H9 (cell line): ENCODE results near the gene PTCHD1. TPM values are rescaled to one million over a fixed set of nuclear protein-coding genes. Genes with fewer than 3 reads are reported as not detected.

Experiments used
- DNase-seq: peaks from one replicate; pipeline ENCODE4 v3.0.0-alpha.2; 2017
- H2AFZ ChIP-seq: one replicate; pipeline ENCODE4 v1.6.1; 2013; ENCODE audit warnings: mild to moderate bottlenecking, low read length, control low read depth, moderate library complexity
- H2AK5ac ChIP-seq: 2 replicates; pipeline ENCODE4 v1.6.1; 2013; ENCODE audit warnings: low read length, control low read depth, mixed read lengths; ENCODE audit not compliant: insufficient read length
- H2BK120ac ChIP-seq: one replicate; pipeline ENCODE4 v1.6.1; 2013; ENCODE audit warnings: low read depth, mild to moderate bottlenecking, low read length, control low read depth, inconsistent platforms; ENCODE audit not compliant: poor library complexity, severe bottlenecking
- H2BK12ac ChIP-seq: 2 replicates; pipeline ENCODE4 v1.6.1; 2013; ENCODE audit warnings: low read length, control low read depth, mixed read lengths, low read depth; ENCODE audit not compliant: insufficient read length
- H2BK15ac ChIP-seq: 2 replicates; pipeline ENCODE4 v1.6.1; 2013; ENCODE audit warnings: low read depth, low read length, control low read depth
- H2BK20ac ChIP-seq: one replicate; pipeline ENCODE4 v1.6.1; 2013; ENCODE audit warnings: low read depth, mild to moderate bottlenecking, low read length, control low read depth, inconsistent platforms; ENCODE audit not compliant: poor library complexity, severe bottlenecking
- H2BK5ac ChIP-seq: 2 replicates; pipeline ENCODE4 v1.6.1; 2013; ENCODE audit warnings: low read length, control low read depth, mixed read lengths; ENCODE audit not compliant: insufficient read length
- H3K14ac ChIP-seq: 2 replicates; pipeline ENCODE4 v1.6.1; 2013; ENCODE audit warnings: low read length, control low read depth; ENCODE audit not compliant: insufficient read depth
- H3K18ac ChIP-seq: 2 replicates; pipeline ENCODE4 v1.6.1; 2013; ENCODE audit warnings: low read depth, mild to moderate bottlenecking, mixed read lengths, low read length, control low read depth; ENCODE audit not compliant: insufficient read length
- H3K23ac ChIP-seq: 2 replicates; pipeline ENCODE4 v1.6.1; 2013; ENCODE audit warnings: low read length, control low read depth, mixed read lengths, low read depth; ENCODE audit not compliant: insufficient read length
- H3K23me2 ChIP-seq: 2 replicates; pipeline ENCODE4 v1.6.1; 2013; ENCODE audit warnings: low read depth, mild to moderate bottlenecking, mixed read lengths, low read length, control low read depth; ENCODE audit not compliant: insufficient read length, poor library complexity, severe bottlenecking
- H3K27ac ChIP-seq: 2 replicates; pipeline ENCODE4 v1.5.1; 2013; ENCODE audit warnings: low read length, control low read depth, mixed read lengths, low read depth; ENCODE audit not compliant: insufficient read length
- H3K27me3 ChIP-seq: 2 replicates; pipeline ENCODE4 v1.6.1; 2013; ENCODE audit warnings: low read length, control low read depth, inconsistent platforms; ENCODE audit not compliant: insufficient read depth
- H3K4ac ChIP-seq: 2 replicates; pipeline ENCODE4 v1.6.1; 2013; ENCODE audit warnings: low read depth, mild to moderate bottlenecking, control low read depth, inconsistent platforms, low read length, moderate library complexity
- H3K4me1 ChIP-seq: 2 replicates; pipeline ENCODE4 v1.6.1; 2013; ENCODE audit warnings: low read length, control low read depth, inconsistent platforms; ENCODE audit not compliant: insufficient read depth
- H3K4me2 ChIP-seq: 2 replicates; pipeline ENCODE4 v1.6.1; 2013; ENCODE audit warnings: low read length, control low read depth, mixed read lengths; ENCODE audit not compliant: insufficient read length, insufficient read depth
- H3K56ac ChIP-seq: 2 replicates; pipeline ENCODE4 v1.6.1; 2013; ENCODE audit warnings: low read depth, mild to moderate bottlenecking, mixed read lengths, low read length, control low read depth; ENCODE audit not compliant: insufficient read length
- H3K79me1 ChIP-seq: 2 replicates; pipeline ENCODE4 v1.6.1; 2013; ENCODE audit warnings: low read depth, mild to moderate bottlenecking, moderate library complexity, low read length, control low read depth, inconsistent platforms; ENCODE audit not compliant: insufficient read depth, poor library complexity, severe bottlenecking
- H3K79me2 ChIP-seq: 2 replicates; pipeline ENCODE4 v1.6.1; 2013; ENCODE audit warnings: low read length, control low read depth, inconsistent platforms; ENCODE audit not compliant: insufficient read depth
- H3K9ac ChIP-seq: 2 replicates; pipeline ENCODE4 v1.6.1; 2013; ENCODE audit warnings: low read length, control low read depth, mixed read lengths; ENCODE audit not compliant: insufficient read length; ENCODE audit errors: extremely low read depth
- H3K9me3 ChIP-seq: one replicate; pipeline ENCODE4 v1.6.1; 2013; ENCODE audit warnings: low read depth, low read length, inconsistent platforms; ENCODE audit not compliant: control insufficient read depth
- H3T11ph ChIP-seq: one replicate; pipeline ENCODE4 v1.6.1; 2013; ENCODE audit warnings: mild to moderate bottlenecking, low read length, control low read depth, inconsistent platforms
- H4K20me1 ChIP-seq: one replicate; pipeline ENCODE4 v1.6.1; 2013; ENCODE audit not compliant: control insufficient read depth, insufficient read length, insufficient read depth
- H4K5ac ChIP-seq: 2 replicates; pipeline ENCODE4 v1.6.1; 2013; ENCODE audit warnings: low read depth, mild to moderate bottlenecking, mixed read lengths, low read length, control low read depth; ENCODE audit not compliant: insufficient read length
- H4K8ac ChIP-seq: replicated peaks from 2 replicates; pipeline ENCODE4 v1.6.1; 2013; ENCODE audit warnings: low read length, control low read depth, mixed read lengths, low read depth; ENCODE audit not compliant: insufficient read length
- H4K91ac ChIP-seq: 2 replicates; pipeline ENCODE4 v1.6.1; 2013; ENCODE audit warnings: low read depth, mild to moderate bottlenecking, moderate library complexity, mixed read lengths, low read length, control low read depth; ENCODE audit not compliant: insufficient read length
- H3K27ac Mint-ChIP-seq, 3 experiments: 2 replicates in 2 of 3; 3 replicates in 1 of 3; pipeline ENCODE4 v1.8.0; 2020 to 2021; ENCODE audit warnings: mixed read lengths in 3 of 3, mild to moderate bottlenecking in 1 of 3, moderate library complexity in 1 of 3
- H3K27me3 Mint-ChIP-seq: 2 replicates; pipeline ENCODE4 v1.8.0; 2021; ENCODE audit warnings: low read depth, mild to moderate bottlenecking, moderate library complexity, mixed read lengths
- H3K36me3 Mint-ChIP-seq, 3 experiments: 2 replicates in 2 of 3; 3 replicates in 1 of 3; pipeline ENCODE4 v1.8.0; 2020 to 2021; ENCODE audit warnings: low read depth in 3 of 3, mixed read lengths in 3 of 3; ENCODE audit not compliant: insufficient read depth in 1 of 3
- H3K4me1 Mint-ChIP-seq, 2 experiments: 2 replicates each; pipeline ENCODE4 v1.8.0; 2020; ENCODE audit warnings: mixed read lengths in 2 of 2
- H3K4me3 Mint-ChIP-seq, 2 experiments: 2 replicates in 1 of 2; 3 replicates in 1 of 2; pipeline ENCODE4 v1.8.0; 2020 to 2021; ENCODE audit warnings: mild to moderate bottlenecking in 2 of 2, mixed read lengths in 2 of 2, moderate library complexity in 1 of 2
- H3K9me3 Mint-ChIP-seq, 2 experiments: 2 replicates in 1 of 2; 3 replicates in 1 of 2; pipeline ENCODE4 v1.8.0; 2020; ENCODE audit warnings: mild to moderate bottlenecking in 2 of 2, mixed read lengths in 2 of 2, moderate library complexity in 1 of 2
- WGBS: extraction: QIAGEN DNeasy Blood & Tissue Kit; methylation state at CpG from one replicate; pipeline ENCODE4 v1.1.7; 2013; ENCODE audit warnings: missing lambda C conversion rate, low lambda C conversion rate, mixed read lengths; ENCODE audit not compliant: insufficient read length; ENCODE audit errors: extremely low coverage; 5-methylcytosine and 5-hydroxymethylcytosine counted together
- total RNA-seq: library from RNA; stranded (reverse); gene quantifications from 2 replicates; pipeline ENCODE4 v1.2.1, GENCODE V29; 2021
- TF ChIP-seq, protein P1 (sequence below): fragments of 200-600 bp; sonication (generic); conservative IDR thresholded peaks from 3 replicates; pipeline ENCODE4 v1.8.0; 2021; ENCODE audit warnings: antibody characterized with exemption, mild to moderate bottlenecking

PTCHD1 gene
- total RNA-seq, 1 experiment from 2014 or later = 1.4 TPM

DNA sequence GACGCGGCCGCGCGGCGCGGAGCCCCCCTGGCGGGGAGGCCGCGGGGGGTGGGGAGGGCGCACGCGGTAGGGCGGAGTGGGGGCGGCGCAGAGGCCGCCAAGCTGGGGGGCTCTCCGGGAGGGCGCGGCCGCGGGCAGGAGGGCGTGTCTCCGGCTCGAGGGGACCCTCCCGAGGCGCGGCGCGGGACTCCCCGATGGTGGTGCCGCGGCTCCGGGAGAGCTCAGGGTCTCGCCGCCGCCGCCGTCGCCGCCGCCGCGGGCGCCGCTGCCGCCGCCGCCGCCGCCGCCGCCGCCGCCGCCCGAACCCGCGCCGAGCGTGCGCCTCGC is 165 bp upstream of the PTCHD1 start:
- Histone ChIP-seq H4K91ac (no peak overlapping the region), H4K5ac (no peak overlapping the region), H2AFZ (no peak overlapping the region), H3K79me2 (no peaks in the 10 kb centered on the region), H3K27me3 (peaks cover 7% of the 10 kb centered on the region; the same call in 1 of the 2 replicates), H4K20me1 (no peaks in the 10 kb centered on the region), H2BK20ac (no peak overlapping the region), H2BK5ac (no peak overlapping the region), H2BK120ac (no peak overlapping the region), H3K4me1 (no peaks in the 10 kb centered on the region; the same call in 1 of the 2 replicates), H2BK15ac (no peak overlapping the region), H2BK12ac (no peak overlapping the region), H3K23me2 (peaks cover 37% of the 10 kb centered on the region), H3K4me2 (peak overlapping the region; percentile 35), H3K9ac (no peak overlapping the region), H3K56ac (no peak overlapping the region), H3K14ac (no peak overlapping the region), H4K8ac (no peak overlapping the region), H2AK5ac (no peak overlapping the region), H3K23ac (no peak overlapping the region), H3K9me3 (no peaks in the 10 kb centered on the region), H3K79me1 (no peaks in the 10 kb centered on the region), H3K4ac (no peak overlapping the region), H3K27ac (no peak overlapping the region), H3K18ac (no peak overlapping the region), H3T11ph (no peak overlapping the region)
- peak overlapping the region; percentile 87 to 95 for H3K4me3 Mint-ChIP-seq
- peaks cover 2 to 4% of the 10 kb centered on the region in 2 experiments; a peak in 2 of 5 replicates for H3K9me3 Mint-ChIP-seq
- H3K27me3 Mint-ChIP-seq = peaks cover 73% of the 10 kb centered on the region
- no peak overlapping the region for H3K27ac Mint-ChIP-seq
- H3K36me3 Mint-ChIP-seq = no peaks in the 10 kb centered on the region
- H3K4me1 Mint-ChIP-seq = peaks cover 38 to 40% of the 10 kb centered on the region in 2 experiments
- no CpG with 5 or more reads among the region's 63 CpGs for WGBS
- no peak for DNase-seq
- TF ChIP-seq, protein P1, sequence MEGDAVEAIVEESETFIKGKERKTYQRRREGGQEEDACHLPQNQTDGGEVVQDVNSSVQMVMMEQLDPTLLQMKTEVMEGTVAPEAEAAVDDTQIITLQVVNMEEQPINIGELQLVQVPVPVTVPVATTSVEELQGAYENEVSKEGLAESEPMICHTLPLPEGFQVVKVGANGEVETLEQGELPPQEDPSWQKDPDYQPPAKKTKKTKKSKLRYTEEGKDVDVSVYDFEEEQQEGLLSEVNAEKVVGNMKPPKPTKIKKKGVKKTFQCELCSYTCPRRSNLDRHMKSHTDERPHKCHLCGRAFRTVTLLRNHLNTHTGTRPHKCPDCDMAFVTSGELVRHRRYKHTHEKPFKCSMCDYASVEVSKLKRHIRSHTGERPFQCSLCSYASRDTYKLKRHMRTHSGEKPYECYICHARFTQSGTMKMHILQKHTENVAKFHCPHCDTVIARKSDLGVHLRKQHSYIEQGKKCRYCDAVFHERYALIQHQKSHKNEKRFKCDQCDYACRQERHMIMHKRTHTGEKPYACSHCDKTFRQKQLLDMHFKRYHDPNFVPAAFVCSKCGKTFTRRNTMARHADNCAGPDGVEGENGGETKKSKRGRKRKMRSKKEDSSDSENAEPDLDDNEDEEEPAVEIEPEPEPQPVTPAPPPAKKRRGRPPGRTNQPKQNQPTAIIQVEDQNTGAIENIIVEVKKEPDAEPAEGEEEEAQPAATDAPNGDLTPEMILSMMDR = no peak
